ENCODE measurements around the gene IL25. TPM values are rescaled to one million over a fixed set of nuclear protein-coding genes. Genes with fewer than 3 reads are reported as not detected.

Gene IL25
- total and polyA plus RNA-seq, 10 of the 15 experiments (the other 5 are each of a cell fraction or from before 2014, with no cell fraction given): not detected

DNA sequence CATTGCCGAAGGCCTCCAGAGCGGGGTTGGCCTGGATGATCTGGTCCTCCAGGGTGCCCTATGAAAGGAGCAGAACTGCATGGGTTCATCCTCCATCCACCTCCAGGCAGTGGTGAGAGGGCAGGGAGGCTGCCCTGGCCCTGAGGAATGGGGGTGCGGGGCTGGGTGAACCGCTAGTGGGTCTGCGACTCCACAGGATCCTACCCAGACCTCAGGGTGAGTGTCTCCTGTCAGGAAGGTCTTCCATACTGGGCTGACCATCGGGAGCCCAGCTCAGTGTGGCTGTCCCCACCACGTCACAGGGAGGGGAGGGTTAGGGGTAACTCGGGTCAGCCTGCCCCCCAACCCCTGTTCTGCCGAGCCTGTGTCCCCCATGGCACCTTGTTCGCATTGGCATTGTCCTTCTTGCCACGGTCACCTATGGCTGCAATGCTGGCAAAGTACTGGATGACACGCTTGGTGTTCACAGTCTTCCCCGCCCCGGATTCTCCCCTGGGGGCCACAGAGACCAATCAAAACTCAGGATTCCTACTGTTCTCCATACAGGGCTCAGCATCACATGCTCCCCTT is 31.8 kb downstream of the IL25 start:
- Histone ChIP-seq H3K4me3 (no peak overlapping the region), H3K9me3 (replicated peaks; ENCODE audit: control insufficient read depth, insufficient read depth, low read length) (no peaks in the 10 kb centered on the region), H2AFZ (ENCODE audit: control insufficient read depth, low read depth, low read length) (no peak overlapping the region), H4K20me1 (ENCODE audit: control insufficient read depth, insufficient read depth) (no peaks in the 10 kb centered on the region), H3K36me3 (ENCODE audit: control insufficient read depth in 2 of 2, insufficient read depth in 2 of 2, low read length in 1 of 2) (no peaks in the 10 kb centered on the region), H3K4me1 (ENCODE audit: control insufficient read depth, insufficient read depth, low read length) (no peaks in the 10 kb centered on the region), H3K4me2 (ENCODE audit: control insufficient read depth, insufficient read depth) (no peak overlapping the region), H3K9ac (ENCODE audit: control insufficient read depth, insufficient read depth, low read length) (no peak overlapping the region), H3K27ac (ENCODE audit: control insufficient read depth, insufficient read depth) (no peak overlapping the region), H3K27me3 (replicated peaks in 1 of 2; ENCODE audit: control insufficient read depth in 2 of 2, insufficient read depth in 2 of 2, low read length in 1 of 2) (peaks cover 0 to 3% of the 10 kb centered on the region in 2 experiments; a peak in 3 of 4 replicates), H3K79me2 (ENCODE audit: control insufficient read depth, insufficient read depth, low read length) (no peaks in the 10 kb centered on the region)
- no TSS peak for BruUV-seq (replicated peaks)
- no peak for FAIRE-seq
- no peak for DNase-seq (ENCODE audit: low read depth, low spot score)
- 52% methylated on average over 14 of the region's 14 CpGs for WGBS (ENCODE audit: insufficient coverage, insufficient replicate concordance, low lambda C conversion rate, missing lambda C conversion rate)
- ChIA-PET RAD21 (ENCODE audit: unreplicated experiment) (no interaction called here), CTCF (no interaction called here), POLR2A (no interaction called here), SMC1A (ENCODE audit: uncharacterized antibody, unreplicated experiment) (no interaction called here)
- intact Hi-C loops (cut with micrococcal nuclease; ENCODE audit: unreplicated experiment): no loop called here
- in situ Hi-C loops (cut with MboI): no loop called here
- ATAC-seq: no peak
- TF ChIP-seq TCF7 (IDR thresholded peaks at IDR 0.05; ENCODE audit: borderline replicate concordance) (no peak), TARDBP (IDR thresholded peaks at IDR 0.05; ENCODE audit: borderline replicate concordance) (no peak), RAD21 (IDR thresholded peaks at IDR 0.05; ENCODE audit: insufficient read depth, low read depth, low read length) (no peak), YY1 (IDR thresholded peaks at IDR 0.05; ENCODE audit: low read depth, low read length) (no peak), MEF2B (IDR thresholded peaks at IDR 0.05; ENCODE audit: partially characterized antibody, poor library complexity, severe bottlenecking) (no peak), FOXM1 (IDR thresholded peaks at IDR 0.05; ENCODE audit: low read depth, low read length) (no peak), BHLHE40 (IDR thresholded peaks at IDR 0.05; ENCODE audit: borderline replicate concordance in 1 of 2, low read depth in 2 of 2, low read length in 1 of 2) (no peak), GABPA (IDR thresholded peaks at IDR 0.05; ENCODE audit: low read depth) (no peak), ZNF217 (IDR thresholded peaks at IDR 0.05) (no peak), ZSCAN29 (IDR thresholded peaks at IDR 0.05) (no peak), GATAD2B (conservative IDR thresholded peaks at IDR 0.05; ENCODE audit: low read depth) (no peak)
- TF ChIP-seq, protein P1, sequence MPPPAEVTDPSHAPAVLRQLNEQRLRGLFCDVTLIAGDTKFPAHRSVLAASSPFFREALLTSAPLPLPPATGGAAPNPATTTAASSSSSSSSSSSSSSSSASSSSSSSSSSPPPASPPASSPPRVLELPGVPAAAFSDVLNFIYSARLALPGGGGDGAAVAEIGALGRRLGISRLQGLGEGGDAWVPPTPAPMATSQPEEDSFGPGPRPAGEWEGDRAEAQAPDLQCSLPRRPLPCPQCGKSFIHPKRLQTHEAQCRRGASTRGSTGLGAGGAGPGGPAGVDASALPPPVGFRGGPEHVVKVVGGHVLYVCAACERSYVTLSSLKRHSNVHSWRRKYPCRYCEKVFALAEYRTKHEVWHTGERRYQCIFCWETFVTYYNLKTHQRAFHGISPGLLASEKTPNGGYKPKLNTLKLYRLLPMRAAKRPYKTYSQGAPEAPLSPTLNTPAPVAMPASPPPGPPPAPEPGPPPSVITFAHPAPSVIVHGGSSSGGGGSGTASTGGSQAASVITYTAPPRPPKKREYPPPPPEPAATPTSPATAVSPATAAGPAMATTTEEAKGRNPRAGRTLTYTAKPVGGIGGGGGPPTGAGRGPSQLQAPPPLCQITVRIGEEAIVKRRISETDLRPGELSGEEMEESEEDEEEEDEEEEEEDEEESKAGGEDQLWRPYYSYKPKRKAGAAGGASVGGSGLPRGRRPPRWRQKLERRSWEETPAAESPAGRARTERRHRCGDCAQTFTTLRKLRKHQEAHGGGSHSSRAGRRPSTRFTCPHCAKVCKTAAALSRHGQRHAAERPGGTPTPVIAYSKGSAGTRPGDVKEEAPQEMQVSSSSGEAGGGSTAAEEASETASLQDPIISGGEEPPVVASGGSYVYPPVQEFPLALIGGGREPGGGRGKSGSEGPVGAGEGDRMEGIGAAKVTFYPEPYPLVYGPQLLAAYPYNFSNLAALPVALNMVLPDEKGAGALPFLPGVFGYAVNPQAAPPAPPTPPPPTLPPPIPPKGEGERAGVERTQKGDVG (CRISPR knock-in tag; IDR thresholded peaks at IDR 0.05): no peak
- TF ChIP-seq, protein P2, sequence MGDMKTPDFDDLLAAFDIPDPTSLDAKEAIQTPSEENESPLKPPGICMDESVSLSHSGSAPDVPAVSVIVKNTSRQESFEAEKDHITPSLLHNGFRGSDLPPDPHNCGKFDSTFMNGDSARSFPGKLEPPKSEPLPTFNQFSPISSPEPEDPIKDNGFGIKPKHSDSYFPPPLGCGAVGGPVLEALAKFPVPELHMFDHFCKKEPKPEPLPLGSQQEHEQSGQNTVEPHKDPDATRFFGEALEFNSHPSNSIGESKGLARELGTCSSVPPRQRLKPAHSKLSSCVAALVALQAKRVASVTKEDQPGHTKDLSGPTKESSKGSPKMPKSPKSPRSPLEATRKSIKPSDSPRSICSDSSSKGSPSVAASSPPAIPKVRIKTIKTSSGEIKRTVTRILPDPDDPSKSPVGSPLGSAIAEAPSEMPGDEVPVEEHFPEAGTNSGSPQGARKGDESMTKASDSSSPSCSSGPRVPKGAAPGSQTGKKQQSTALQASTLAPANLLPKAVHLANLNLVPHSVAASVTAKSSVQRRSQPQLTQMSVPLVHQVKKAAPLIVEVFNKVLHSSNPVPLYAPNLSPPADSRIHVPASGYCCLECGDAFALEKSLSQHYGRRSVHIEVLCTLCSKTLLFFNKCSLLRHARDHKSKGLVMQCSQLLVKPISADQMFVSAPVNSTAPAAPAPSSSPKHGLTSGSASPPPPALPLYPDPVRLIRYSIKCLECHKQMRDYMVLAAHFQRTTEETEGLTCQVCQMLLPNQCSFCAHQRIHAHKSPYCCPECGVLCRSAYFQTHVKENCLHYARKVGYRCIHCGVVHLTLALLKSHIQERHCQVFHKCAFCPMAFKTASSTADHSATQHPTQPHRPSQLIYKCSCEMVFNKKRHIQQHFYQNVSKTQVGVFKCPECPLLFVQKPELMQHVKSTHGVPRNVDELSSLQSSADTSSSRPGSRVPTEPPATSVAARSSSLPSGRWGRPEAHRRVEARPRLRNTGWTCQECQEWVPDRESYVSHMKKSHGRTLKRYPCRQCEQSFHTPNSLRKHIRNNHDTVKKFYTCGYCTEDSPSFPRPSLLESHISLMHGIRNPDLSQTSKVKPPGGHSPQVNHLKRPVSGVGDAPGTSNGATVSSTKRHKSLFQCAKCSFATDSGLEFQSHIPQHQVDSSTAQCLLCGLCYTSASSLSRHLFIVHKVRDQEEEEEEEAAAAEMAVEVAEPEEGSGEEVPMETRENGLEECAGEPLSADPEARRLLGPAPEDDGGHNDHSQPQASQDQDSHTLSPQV (IDR thresholded peaks at IDR 0.05): no peak
- TF ChIP-seq, protein P3, sequence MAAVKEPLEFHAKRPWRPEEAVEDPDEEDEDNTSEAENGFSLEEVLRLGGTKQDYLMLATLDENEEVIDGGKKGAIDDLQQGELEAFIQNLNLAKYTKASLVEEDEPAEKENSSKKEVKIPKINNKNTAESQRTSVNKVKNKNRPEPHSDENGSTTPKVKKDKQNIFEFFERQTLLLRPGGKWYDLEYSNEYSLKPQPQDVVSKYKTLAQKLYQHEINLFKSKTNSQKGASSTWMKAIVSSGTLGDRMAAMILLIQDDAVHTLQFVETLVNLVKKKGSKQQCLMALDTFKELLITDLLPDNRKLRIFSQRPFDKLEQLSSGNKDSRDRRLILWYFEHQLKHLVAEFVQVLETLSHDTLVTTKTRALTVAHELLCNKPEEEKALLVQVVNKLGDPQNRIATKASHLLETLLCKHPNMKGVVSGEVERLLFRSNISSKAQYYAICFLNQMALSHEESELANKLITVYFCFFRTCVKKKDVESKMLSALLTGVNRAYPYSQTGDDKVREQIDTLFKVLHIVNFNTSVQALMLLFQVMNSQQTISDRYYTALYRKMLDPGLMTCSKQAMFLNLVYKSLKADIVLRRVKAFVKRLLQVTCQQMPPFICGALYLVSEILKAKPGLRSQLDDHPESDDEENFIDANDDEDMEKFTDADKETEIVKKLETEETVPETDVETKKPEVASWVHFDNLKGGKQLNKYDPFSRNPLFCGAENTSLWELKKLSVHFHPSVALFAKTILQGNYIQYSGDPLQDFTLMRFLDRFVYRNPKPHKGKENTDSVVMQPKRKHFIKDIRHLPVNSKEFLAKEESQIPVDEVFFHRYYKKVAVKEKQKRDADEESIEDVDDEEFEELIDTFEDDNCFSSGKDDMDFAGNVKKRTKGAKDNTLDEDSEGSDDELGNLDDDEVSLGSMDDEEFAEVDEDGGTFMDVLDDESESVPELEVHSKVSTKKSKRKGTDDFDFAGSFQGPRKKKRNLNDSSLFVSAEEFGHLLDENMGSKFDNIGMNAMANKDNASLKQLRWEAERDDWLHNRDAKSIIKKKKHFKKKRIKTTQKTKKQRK (IDR thresholded peaks at IDR 0.05; ENCODE audit: low read depth, low read length): no peak

Data from GM12878 (cell line).